ENCODE data around the gene THOC6.

DNA sequence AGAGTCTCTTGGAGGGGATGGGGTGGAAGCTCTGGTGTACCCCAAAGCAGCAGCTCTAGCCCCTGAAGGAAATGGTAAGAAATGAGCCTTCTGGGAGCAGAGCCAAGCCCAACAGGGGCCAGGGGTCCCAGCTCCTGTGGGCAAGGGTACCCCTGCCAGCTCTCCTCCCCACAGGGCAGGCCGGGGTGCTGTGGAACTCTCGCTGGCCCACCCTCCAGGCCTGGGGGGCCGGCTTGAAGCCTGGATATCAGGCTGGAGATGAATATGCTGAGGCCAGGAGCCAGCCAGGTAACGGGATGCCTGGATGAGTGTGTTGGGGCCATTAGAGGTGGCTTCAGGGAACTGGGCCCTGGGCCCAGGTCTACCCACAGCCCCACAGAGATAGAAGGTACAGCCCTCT lies 23.3 kb upstream of the THOC6 start:
- TF ChIP-seq, protein P1, sequence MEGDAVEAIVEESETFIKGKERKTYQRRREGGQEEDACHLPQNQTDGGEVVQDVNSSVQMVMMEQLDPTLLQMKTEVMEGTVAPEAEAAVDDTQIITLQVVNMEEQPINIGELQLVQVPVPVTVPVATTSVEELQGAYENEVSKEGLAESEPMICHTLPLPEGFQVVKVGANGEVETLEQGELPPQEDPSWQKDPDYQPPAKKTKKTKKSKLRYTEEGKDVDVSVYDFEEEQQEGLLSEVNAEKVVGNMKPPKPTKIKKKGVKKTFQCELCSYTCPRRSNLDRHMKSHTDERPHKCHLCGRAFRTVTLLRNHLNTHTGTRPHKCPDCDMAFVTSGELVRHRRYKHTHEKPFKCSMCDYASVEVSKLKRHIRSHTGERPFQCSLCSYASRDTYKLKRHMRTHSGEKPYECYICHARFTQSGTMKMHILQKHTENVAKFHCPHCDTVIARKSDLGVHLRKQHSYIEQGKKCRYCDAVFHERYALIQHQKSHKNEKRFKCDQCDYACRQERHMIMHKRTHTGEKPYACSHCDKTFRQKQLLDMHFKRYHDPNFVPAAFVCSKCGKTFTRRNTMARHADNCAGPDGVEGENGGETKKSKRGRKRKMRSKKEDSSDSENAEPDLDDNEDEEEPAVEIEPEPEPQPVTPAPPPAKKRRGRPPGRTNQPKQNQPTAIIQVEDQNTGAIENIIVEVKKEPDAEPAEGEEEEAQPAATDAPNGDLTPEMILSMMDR (IDR thresholded peaks at IDR 0.05; ENCODE audit: extremely low read depth in 1 of 2, insufficient read depth in 1 of 2, low read depth in 1 of 2, low read length in 2 of 2), result no peak
- no peak for TF ChIP-seq POLR2AphosphoS5 (IDR thresholded peaks at IDR 0.05; ENCODE audit: insufficient read depth, low read depth, low read length)
- no peak for TF ChIP-seq JUN (IDR thresholded peaks at IDR 0.05; ENCODE audit: borderline replicate concordance, insufficient read depth, insufficient read length, low read depth)

Data from endothelial cell of umbilical vein (primary cell).